Activated CD4-positive, alpha-beta T cell treated with anti-CD3 and anti-CD28 coated beads for 1 hour (primary cell): ENCODE measurements around the gene CD320.
"Not testable (repeated sequence)": the region's sequence is repeated elsewhere in the genome, so short reads cannot be mapped to it uniquely, and the experiment has no call there.

Experiments
- DNase-seq: peaks from one replicate; pipeline ENCODE4 v3.0.0-alpha.2; 2020

CD320 gene

DNA sequence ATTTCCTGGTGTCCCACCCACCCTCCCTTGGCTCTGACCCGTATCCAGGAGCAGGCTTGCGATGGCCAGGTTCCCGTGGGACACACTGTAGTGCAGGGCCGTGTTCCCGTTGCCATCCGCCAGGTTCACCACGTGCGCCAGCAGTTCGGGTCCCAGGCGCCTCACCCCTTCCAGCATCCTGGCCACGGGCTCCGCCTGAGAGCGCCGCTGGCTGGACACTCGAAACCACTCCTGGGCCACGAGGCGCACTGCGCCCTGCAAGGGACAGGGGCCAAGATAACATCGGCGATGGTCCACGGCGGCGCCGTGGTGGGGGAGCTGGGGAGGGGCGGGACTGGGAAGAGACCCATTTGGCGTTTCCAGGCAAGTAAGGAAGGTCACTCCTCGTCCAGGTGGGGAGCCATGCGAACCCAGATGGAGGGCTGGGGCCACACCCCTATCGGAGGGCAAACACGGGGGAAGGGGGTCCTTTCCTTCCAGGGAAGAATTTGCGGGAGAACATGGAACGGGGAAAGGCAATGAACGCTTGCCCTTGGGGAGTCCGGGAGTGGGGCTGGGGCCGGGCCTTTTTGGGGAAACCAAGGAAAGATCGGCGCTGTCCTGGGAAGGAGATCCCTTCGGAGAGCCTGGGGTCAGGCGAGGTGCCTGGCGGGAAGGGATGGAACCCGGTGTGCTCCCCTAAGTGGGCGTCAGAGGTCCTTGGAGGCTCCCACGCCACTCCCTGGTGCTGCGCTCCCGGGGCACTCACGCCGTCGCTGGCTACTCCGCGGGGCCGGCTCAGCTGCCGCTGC, 25.0 kb upstream of the CD320 start:
- no peak for DNase-seq

- DNase-seq = no peak
Measured at GRCh38 chr19:8331263-8331845, 23.2 kb upstream of the CD320 start.

DNA sequence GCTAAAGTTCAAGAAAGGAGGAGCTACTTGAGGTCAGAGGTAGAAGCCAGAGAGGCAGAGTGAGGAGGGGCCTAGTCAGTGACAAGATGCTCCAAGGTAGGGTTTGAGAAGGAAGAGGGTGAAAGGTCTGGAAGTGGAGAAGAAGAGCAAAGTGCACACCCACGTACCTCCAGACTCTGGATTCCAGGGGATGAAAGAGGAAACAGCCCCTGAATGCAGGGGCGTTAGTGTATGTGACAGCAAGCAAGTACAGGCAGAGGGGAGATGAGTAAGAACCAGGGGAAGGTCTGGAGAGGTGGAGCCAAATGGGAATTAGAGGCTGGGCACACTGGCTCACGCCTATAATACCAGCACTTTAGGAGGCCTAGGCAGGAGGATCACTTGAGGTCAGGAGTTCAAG, 21.8 kb upstream of the CD320 start:
- no peak for DNase-seq

DNA sequence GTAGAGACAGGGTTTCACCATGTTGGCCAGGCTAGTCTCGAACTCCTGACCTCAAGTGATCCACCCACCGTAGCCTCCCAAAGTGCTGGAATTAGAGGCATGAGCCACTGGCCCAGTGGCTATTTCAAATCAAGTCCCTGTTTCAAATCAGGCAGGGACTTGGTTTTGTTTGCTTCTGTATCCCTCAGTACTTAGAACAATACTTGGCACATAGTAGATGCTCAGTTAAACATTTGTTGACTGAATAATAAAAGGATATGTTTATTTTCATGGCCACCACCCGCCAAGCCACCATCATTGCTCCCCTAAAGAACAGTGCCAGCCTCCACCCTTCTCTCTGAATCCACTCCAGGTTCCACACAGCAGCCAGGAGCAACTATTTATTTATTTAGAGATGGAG, 17.3 kb upstream of the CD320 start:
- DNase-seq = no peak

DNA sequence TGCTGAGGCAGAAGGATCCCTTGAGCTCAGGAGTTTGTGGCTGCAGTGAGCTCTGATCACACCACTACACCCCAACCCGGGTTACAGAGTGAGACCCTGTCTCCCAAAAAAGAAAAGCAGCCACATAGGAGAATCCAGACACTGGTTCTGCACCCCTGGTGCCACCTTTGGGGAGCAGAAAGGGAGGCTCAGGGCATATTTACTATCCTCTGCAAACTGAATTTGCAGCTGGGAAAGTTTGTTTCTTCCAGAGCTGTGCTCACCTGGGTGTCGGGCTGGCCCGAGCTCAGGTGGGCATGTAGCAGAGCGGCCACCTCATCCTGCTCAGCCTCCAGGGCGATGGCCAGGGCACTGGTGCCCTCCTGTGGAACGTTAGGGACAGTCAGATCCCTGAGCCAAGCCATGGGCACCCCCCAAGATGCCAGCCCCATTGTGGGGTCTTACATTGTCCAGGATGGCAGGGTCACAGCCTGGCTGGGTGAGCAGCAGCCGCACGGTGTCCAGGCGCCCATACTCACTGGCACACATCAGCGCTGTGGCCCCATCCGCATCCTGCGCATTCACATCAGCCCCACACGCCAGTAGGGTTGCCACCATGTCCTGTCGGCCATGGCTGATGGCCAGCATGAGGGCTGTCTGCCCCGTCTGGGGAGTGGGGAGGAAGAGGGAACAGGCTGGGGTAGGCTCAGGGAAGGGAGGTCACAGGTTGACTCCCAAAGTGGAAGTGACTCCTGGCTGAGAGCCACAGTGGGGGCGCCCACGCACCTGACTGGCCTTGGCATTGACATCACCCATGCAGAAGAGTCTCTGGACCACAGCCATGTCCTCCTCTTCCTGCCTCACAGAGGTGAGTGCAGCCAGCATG, 16.3 kb upstream of the CD320 start:
- no peak for DNase-seq

DNA sequence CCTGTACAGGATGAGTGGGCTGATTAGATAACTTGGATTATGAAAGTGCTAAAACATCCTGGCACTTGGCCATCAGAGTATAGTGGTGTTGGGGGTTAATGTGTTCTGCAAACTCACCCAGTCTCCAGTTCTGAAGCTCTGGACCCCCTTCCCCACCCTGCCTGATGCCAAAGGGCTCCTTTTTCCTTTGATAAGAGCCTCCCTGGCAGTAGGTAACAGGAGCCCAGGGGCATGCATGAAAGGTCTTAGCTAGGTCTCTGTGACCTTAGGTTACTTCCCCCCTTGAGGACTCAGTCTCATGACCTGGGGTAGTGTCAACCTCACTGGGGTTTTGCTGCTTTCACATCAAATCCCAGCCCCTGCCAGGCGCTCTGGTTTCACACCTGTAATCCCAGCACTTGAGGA, 15.6 kb upstream of the CD320 start:
- no peak for DNase-seq

DNA sequence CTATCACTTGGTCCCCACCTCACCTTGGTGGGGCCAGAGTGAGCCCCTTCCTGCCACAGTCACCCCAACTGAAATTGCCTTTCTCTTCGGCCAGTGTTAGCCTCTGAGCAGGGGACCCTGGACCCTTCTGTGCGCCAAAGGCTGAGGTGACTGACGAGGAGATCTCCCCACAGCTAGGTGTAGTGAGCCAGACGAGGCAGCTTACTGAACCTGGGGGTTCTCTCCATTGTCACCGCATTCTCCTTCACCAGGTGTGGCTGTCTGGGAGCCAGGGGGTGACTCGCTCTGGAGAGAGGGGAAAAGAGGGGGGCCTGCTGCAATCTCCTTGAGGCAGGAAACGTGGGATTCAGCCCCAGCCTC, 14.5 kb upstream of the CD320 start:
- DNase-seq = no peak

GRCh38 chr19:8321986-8322637, 14.0 kb upstream of the CD320 start:
- no peak for DNase-seq

- peak; percentile 97 for DNase-seq
Measured at GRCh38 chr19:8321067-8321985, 13.2 kb upstream of the CD320 start, which contains the start of the genes NDUFA7 and RPS28. Gene NDUFA7 (minus strand): TSS chr19:8321375. CDS start chr19:8321358, 17 bp downstream. Gene RPS28 (plus strand): TSS chr19:8321496. CDS start chr19:8321531, 35 bp downstream.

DNA sequence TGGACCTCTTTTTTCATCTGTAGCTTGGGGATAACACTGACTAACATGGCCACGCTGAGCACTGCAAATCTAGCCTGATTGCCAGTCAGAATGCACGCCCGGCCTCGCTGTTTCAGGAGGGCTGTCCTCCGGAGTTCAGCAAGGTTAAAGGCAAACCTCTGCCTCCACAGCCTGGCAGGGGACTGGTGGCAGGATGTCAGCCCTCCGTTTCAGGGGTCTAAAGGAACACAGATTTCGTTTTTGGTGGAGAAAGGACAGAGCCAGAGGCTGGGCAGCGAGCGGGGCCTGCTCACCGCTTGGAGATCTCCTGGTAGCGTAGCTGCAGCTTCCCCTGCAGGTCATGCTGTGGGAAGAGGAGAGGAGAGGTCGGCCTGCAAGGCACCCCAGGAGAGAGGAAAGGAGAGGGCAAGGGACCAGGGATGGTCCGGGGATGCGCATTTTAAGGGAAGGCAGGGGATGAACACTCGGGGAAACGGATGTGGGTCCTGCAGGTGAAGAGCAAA, 12.5 kb upstream of the CD320 start:
- no peak for DNase-seq

- DNase-seq = no peak
Measured at GRCh38 chr19:8319807-8320520, 11.8 kb upstream of the CD320 start.

DNA sequence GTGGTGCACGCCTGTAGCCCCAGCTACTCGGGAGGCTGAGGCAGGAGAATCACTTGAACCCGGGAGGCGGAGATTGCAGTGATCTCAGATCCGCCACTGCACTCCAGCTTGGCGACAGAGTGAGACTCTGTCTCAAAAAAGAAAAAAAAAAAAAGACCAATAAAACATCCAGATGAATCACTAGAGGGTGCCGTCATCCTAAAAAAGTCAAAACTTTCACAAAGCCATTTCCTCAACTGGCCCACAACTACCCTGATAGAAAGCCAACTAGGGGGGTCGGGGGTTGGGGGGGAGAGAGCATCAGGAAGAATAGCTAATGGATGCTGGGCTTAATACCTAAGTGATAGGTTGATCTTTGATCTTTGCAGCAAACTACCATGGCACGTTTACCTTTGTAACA, 10.7 kb upstream of the CD320 start:
- DNase-seq = not testable (repeated sequence)

DNA sequence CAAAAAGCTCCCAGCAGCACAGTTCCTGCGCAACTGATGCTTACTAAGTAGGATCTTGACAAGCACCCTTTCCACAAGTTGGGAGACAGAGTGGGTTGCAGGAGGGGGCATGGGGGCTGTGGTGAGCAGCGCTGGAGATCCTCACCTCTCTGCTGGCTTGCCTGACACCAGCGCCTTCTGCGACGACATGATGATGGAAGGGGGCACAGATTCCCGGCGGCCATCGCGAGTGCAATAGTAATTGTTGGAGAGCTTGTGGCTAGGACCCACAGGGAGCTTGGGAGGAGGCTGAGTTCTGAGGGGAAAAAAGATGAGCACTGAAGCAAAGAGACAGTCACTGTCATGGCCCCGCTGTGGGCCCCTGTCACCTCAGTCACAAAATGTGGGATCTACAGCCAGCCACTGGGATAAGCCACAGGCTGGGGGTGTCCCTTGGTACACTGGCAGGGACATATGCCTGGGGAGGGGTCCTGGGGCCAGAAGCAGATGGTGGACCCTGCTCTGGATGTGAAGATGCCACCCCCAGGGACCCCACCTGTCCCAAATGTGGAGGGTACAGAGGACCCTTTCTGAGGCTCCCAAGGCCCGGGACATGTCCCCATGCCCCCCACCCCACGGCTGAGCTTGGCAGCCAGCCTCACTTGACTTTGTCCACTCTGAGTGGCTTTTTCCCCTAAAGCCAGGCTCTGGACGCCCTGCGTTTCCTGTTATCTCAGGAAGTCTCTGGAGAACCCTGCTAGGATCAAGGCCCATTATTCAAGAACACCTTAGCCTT, 8.4 kb upstream of the CD320 start:
- no peak for DNase-seq

DNA sequence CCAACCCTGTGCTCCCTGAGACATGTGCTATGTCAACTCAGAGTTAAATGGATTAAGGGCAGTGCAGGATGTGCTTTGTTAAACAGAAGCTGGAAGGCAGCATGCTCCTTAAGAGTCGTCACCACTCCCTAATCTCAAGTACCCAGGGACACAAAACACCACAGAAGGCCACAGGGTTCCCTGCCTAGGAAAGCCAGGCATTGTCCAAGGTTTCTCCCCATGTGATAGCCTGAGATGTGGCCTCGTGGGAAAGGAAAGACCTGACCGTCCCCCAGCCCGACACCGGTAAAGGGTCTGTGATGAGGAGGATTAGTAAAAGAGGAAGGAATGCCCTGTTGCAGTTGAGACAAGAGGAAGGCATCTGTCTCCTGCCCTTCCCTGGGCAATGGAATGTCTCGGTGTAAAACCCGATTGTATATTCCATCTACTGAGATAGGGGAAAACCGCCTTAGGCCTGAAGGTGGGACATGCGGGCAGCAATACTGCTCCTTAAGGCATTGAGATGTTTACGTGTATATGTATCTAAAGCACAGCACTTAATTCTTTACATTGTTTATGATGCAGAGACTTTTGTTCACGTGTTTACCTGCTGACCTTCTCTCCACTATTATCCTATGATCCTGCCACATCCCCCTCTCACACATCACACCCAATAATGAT, 7.0 kb upstream of the CD320 start:
- not testable (repeated sequence) for DNase-seq

- no peak for DNase-seq
Measured at GRCh38 chr19:8311461-8312260, 3.5 kb upstream of the CD320 start.

GRCh38 chr19:8310342-8311055, 2.3 kb upstream of the CD320 start:
- no peak for DNase-seq

- no peak for DNase-seq
Measured at GRCh38 chr19:8308891-8309291, 733 bp upstream of the CD320 start.

GRCh38 chr19:8307400-8307964, 676 bp downstream of the CD320 start:
- DNase-seq = no peak
